ENCODE data around the gene KLHL11. TPM values are rescaled to one million over a fixed set of nuclear protein-coding genes. Genes with fewer than 3 reads are reported as not detected.

Gene KLHL11
- total and polyA plus RNA-seq, 8 donors, result 8.7 to 13.3 (median 9.9) TPM

DNA sequence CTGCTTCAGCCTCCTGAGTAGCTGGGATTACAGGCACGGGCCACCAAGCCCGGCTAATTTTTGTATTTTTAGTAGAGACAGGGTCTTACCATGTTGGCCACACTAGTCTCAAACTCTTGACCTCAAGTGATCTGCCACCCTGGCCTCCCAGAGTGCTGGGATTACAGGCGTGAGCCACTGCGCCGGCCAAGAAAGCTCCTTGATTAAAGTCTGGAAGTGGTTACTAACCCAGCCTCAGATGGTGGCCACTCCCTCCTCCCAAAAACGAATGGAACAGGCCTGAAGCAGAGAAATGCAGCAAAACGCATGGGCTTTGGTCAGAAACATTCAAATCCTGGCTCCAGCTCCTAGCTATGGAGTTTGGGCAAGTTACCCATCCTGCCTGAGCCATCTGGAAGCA lies 41.1 kb downstream of the KLHL11 start:
- Histone ChIP-seq H3K27ac (no peak overlapping the region), H3K36me3 (peaks cover 0 to 34% of the 10 kb centered on the region in 2 donors), H3K27me3 (no peaks in the 10 kb centered on the region), H3K4me3 (no peak overlapping the region), H3K9me3 (no peaks in the 10 kb centered on the region), H3K4me1 (no peaks in the 10 kb centered on the region)
- TF ChIP-seq, protein P1, sequence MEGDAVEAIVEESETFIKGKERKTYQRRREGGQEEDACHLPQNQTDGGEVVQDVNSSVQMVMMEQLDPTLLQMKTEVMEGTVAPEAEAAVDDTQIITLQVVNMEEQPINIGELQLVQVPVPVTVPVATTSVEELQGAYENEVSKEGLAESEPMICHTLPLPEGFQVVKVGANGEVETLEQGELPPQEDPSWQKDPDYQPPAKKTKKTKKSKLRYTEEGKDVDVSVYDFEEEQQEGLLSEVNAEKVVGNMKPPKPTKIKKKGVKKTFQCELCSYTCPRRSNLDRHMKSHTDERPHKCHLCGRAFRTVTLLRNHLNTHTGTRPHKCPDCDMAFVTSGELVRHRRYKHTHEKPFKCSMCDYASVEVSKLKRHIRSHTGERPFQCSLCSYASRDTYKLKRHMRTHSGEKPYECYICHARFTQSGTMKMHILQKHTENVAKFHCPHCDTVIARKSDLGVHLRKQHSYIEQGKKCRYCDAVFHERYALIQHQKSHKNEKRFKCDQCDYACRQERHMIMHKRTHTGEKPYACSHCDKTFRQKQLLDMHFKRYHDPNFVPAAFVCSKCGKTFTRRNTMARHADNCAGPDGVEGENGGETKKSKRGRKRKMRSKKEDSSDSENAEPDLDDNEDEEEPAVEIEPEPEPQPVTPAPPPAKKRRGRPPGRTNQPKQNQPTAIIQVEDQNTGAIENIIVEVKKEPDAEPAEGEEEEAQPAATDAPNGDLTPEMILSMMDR (IDR thresholded peaks at IDR 0.05), result no peak
- intact Hi-C loops (cut with DNase I), result no loop called here
- ATAC-seq (no peak), DNase-seq (peak in 1 of 4 donors; percentile 36)

DNA sequence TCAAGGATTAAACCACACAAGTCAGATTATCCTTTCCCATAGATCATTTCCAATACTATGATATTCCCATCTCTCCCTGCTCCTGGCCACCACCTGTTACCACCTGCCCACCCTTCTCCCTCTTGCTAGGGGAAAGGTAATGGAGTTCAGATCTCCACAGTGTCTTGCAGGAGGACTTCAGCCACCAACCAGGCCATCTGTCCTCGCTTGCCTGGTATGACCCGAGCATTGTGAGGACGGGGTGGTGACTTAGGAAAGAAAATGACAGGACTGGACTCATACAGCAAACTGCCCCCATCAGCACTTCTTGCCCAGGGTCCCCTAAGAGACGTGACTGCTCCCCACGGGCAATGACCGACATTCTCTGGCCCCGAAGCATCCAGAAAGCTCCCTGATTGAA lies 41.6 kb downstream of the KLHL11 start:
- Histone ChIP-seq H3K27ac (no peak overlapping the region), H3K9me3 (no peaks in the 10 kb centered on the region), H3K4me3 (no peak overlapping the region), H3K27me3 (no peaks in the 10 kb centered on the region), H3K4me1 (no peaks in the 10 kb centered on the region), H3K36me3 (peaks cover 0 to 30% of the 10 kb centered on the region in 2 donors)
- intact Hi-C loops (cut with DNase I), result no loop called here
- ATAC-seq (no peak), DNase-seq (peak in 1 of 4 donors; percentile 14)
- TF ChIP-seq, protein P1 (IDR thresholded peaks at IDR 0.05), result no peak

DNA sequence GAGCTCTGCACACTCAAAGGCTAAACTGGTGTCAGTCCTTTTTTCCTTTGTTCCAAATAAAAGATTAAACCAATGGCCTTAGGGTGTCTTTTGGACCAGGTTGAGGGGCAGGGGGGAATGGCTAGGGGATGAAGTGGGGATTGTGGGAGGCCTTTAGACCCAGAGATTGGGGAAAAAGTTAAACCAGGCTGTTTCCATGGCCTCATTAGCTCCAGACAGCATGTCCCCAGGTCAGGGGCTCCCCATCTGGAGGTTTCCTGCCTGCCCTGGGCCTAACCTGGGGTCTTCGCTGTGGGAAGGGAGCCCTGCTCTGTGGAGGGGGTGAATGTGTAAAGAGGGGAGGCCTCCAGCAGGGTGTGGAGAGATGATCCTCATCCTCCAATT lies 42.1 kb downstream of the KLHL11 start:
- ATAC-seq, result no peak
- peak in 1 of 4 donors; percentile 5 for DNase-seq
- intact Hi-C loops (cut with DNase I), result no loop called here
- H3K9me3 ChIP-seq, result no peaks in the 10 kb centered on the region
- TF ChIP-seq, protein P1 (IDR thresholded peaks at IDR 0.05), result no peak
- H3K27ac ChIP-seq, result no peak overlapping the region
- H3K4me3 ChIP-seq, result no peak overlapping the region
- peaks cover 0 to 26% of the 10 kb centered on the region in 2 donors for H3K36me3 ChIP-seq
- H3K27me3 ChIP-seq, result no peaks in the 10 kb centered on the region
- H3K4me1 ChIP-seq, result no peaks in the 10 kb centered on the region

DNA sequence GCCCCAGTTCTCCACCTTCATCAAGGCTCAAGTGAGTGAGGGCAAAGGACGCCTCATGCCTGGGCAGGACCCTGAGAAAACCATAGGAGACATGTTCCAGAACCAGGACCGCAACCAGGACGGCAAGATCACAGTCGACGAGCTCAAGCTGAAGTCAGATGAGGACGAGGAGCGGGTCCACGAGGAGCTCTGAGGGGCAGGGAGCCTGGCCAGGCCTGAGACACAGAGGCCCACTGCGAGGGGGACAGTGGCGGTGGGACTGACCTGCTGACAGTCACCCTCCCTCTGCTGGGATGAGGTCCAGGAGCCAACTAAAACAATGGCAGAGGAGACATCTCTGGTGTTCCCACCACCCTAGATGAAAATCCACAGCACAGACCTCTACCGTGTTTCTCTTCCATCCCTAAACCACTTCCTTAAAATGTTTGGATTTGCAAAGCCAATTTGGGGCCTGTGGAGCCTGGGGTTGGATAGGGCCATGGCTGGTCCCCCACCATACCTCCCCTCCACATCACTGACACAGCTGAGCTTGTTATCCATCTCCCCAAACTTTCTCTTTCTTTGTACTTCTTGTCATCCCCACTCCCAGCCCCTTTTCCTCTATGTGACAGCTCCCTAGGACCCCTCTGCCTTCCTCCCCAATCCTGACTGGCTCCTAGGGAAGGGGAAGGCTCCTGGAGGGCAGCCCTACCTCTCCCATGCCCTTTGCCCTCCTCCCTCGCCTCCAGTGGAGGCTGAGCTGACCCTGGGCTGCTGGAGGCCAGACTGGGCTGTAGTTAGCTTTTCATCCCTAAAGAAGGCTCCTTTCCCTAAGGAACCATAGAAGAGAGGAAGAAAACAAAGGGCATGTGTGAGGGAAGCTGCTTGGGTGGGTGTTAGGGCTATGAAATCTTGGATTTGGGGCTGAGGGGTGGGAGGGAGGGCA lies 42.7 kb downstream of the KLHL11 start:
- Histone ChIP-seq H3K4me3 (no peak overlapping the region), H3K4me1 (no peaks in the 10 kb centered on the region), H3K27me3 (no peaks in the 10 kb centered on the region), H3K9me3 (no peaks in the 10 kb centered on the region), H3K36me3 (peaks cover 0 to 21% of the 10 kb centered on the region in 2 donors), H3K27ac (no peak overlapping the region)
- TF ChIP-seq, protein P1 (IDR thresholded peaks at IDR 0.05), result no peak
- intact Hi-C loops (cut with DNase I), result no loop called here
- peak in 1 of 4 donors; percentile 63 for DNase-seq
- no peak for ATAC-seq

DNA sequence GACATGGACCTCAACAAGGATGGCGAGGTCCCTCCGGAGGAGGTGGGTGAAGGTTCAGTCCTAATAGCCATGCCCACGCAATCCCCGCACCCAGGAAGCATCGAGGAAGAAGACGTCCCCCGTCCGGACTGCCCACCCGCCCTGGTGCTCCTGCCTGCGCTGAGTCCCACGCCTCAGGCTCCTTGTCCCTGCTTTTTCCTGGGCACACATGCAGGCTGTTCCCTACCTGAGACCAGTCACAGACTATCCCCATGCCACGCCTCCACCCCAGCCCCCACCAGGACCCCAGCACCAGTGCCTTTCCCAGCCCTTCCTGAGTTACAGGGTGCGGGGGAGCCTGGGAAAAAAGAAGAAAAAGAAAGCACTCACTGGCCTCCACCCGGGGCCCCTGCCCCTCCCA lies 43.4 kb downstream of the KLHL11 start:
- Histone ChIP-seq H3K27ac (no peak overlapping the region), H3K9me3 (no peaks in the 10 kb centered on the region), H3K4me3 (no peak overlapping the region), H3K27me3 (no peaks in the 10 kb centered on the region), H3K36me3 (peaks cover 0 to 14% of the 10 kb centered on the region in 2 donors), H3K4me1 (no peaks in the 10 kb centered on the region)
- intact Hi-C loops (cut with DNase I), result no loop called here
- no peak for ATAC-seq
- TF ChIP-seq, protein P1 (IDR thresholded peaks at IDR 0.05), result no peak
- DNase-seq, result no peak
